ENCODE measurements around the gene OSM.
A peak's percentile ranks its signal among the peaks of the same experiment; 100 is the strongest.
"Not testable (repeated sequence)": the region's sequence is repeated elsewhere in the genome, so short reads cannot be mapped to it uniquely, and the experiment has no call there.

OSM gene

DNA sequence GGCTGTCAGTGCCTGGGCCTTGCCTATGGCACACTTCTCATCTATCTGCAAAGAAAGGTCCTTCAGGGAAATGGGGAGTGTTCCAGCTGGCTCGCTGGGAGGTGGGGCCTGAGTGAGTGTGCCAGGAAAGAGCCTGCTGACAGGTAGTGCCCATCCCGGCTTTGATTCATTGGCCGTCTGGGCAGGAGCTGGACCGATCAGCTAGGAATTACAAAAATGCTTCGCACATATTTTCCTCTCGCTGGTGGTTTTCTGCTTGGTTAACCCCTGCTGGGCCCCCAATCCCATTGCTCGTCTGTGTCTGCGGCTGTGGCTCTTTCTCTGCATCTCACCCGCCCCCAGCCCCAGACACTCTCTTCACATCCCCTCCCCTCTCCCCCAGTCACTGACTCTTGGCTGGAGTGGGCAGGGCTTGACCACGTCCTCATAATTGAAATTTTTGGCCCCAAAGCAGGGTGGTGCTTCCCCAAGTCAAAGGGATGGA is 30.9 kb downstream of the OSM start:
- H3K23ac ChIP-seq (ENCODE audit: low read length), result no peak overlapping the region
- H3K18ac ChIP-seq (ENCODE audit: low read length), result no peak overlapping the region
- no peak overlapping the region for H2BK120ac ChIP-seq (ENCODE audit: low read depth, low read length)
- H3K4ac ChIP-seq (ENCODE audit: low read depth, low read length), result no peak overlapping the region
- H2BK15ac ChIP-seq (replicated peaks; ENCODE audit: low read depth), result no peak overlapping the region
- DNase-seq, result peak; percentile 88
- no peak overlapping the region for H2BK5ac ChIP-seq (ENCODE audit: low read length)
- H3K36me3 ChIP-seq (ENCODE audit: control insufficient read depth, insufficient read depth, low read length), result no peaks in the 10 kb centered on the region
- H3K56ac ChIP-seq (ENCODE audit: low read length), result no peak overlapping the region
- no peak overlapping the region for H3K4me3 ChIP-seq (ENCODE audit: low read length)
- H3K4me2 ChIP-seq (ENCODE audit: low read length), result no peak overlapping the region
- no peak overlapping the region for H3K9ac ChIP-seq (ENCODE audit: low read length)
- no peaks in the 10 kb centered on the region for H3K79me2 ChIP-seq (ENCODE audit: control insufficient read depth, insufficient read depth, low read length)
- no peak overlapping the region for H2AK5ac ChIP-seq (ENCODE audit: low read length)
- H4K8ac ChIP-seq (ENCODE audit: low read depth, low read length), result no peak overlapping the region
- H3K79me1 ChIP-seq (ENCODE audit: low read length), result no peaks in the 10 kb centered on the region
- H4K5ac ChIP-seq (ENCODE audit: low read length), result no peak overlapping the region
- H3K27ac ChIP-seq (ENCODE audit: low read depth, low read length), result peak overlapping the region; percentile 54
- no CpG with 5 or more reads among the region's 10 CpGs for WGBS (ENCODE audit: extremely low coverage, insufficient coverage, low lambda C conversion rate)
- no peaks in the 10 kb centered on the region for H3K27me3 ChIP-seq (ENCODE audit: insufficient read depth, low read length, poor library complexity)
- H3K4me1 ChIP-seq (ENCODE audit: control insufficient read depth, low read depth, low read length), result peaks cover 11% of the 10 kb centered on the region

DNA sequence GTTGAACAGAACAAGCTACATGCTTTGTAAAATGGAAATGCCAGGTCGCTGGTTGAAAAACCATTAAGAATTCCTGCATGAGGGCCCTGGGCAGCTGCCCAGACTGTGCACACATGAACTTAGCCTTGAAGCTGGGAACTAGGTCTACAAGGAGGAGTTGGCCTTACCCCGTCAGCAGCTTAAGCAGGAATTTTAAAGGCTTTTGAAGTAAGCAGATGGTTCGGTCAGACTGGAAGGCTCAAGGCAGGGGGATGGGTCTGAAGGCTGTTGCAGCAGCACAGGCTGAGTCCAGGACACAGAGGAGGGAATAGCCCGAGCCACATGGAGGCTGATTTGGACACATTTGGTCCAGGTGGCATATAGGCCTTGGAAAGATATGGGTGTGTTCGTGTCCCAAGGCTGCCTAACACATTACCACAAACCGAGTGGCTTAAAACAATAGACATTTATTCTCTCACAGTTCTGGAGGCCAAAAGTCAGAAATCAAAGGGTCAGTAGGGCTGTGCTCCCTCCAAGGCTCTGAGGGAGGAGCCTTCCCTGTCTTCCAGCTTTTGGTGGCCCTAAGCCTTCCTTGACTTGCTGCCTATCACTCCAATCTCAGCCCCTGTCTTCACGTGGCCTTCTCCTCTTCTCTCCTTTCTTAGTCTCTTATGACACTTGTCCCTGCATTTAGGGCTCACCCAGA is 31.7 kb downstream of the OSM start:
- Histone ChIP-seq H3K56ac (ENCODE audit: low read length) (peak overlapping the region; percentile 62), H4K8ac (ENCODE audit: low read depth, low read length) (no peak overlapping the region), H2BK15ac (replicated peaks; ENCODE audit: low read depth) (no peak overlapping the region), H3K36me3 (ENCODE audit: control insufficient read depth, insufficient read depth, low read length) (no peaks in the 10 kb centered on the region), H2BK5ac (ENCODE audit: low read length) (no peak overlapping the region), H3K18ac (ENCODE audit: low read length) (no peak overlapping the region), H3K27me3 (ENCODE audit: insufficient read depth, low read length, poor library complexity) (no peaks in the 10 kb centered on the region), H3K9ac (ENCODE audit: low read length) (no peak overlapping the region), H3K23ac (ENCODE audit: low read length) (no peak overlapping the region), H3K79me1 (ENCODE audit: low read length) (no peaks in the 10 kb centered on the region), H2AK5ac (ENCODE audit: low read length) (no peak overlapping the region), H3K4me1 (ENCODE audit: control insufficient read depth, low read depth, low read length) (peaks cover 11% of the 10 kb centered on the region), H3K4ac (ENCODE audit: low read depth, low read length) (no peak overlapping the region), H3K79me2 (ENCODE audit: control insufficient read depth, insufficient read depth, low read length) (no peaks in the 10 kb centered on the region), H4K5ac (ENCODE audit: low read length) (no peak overlapping the region), H3K27ac (ENCODE audit: low read depth, low read length) (peak overlapping the region; percentile 54), H3K4me3 (ENCODE audit: low read length) (no peak overlapping the region), H2BK120ac (ENCODE audit: low read depth, low read length) (no peak overlapping the region), H3K4me2 (ENCODE audit: low read length) (no peak overlapping the region)
- DNase-seq, result peak; percentile 38
- no CpG with 5 or more reads among the region's 7 CpGs for WGBS (ENCODE audit: extremely low coverage, insufficient coverage, low lambda C conversion rate)

DNA sequence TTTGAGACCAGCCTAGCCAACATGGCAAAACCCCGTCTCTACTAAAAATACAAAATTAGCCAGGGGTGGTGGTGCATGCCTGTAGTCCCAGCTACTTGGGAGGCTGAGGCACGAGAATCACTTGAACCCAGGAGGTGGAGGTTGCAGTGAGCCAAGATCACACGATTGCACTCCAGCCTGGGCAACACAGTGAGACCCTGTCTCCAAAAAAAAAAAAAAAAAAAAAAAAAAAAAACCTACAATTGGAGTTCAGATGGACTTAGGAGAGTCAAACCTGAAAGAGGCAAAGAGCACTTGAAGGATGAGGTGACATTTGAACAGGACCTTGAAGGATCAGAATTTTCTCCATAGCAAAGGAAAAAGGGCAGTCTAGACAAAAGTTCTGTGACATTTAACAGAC is 32.3 kb downstream of the OSM start:
- not testable (repeated sequence) for H3K4me3 ChIP-seq (ENCODE audit: low read length); H3K4ac ChIP-seq (ENCODE audit: low read depth, low read length); H3K27ac ChIP-seq (ENCODE audit: low read depth, low read length); H2BK5ac ChIP-seq (ENCODE audit: low read length); H3K79me1 ChIP-seq (ENCODE audit: low read length); H3K23ac ChIP-seq (ENCODE audit: low read length); H3K18ac ChIP-seq (ENCODE audit: low read length); H3K79me2 ChIP-seq (ENCODE audit: control insufficient read depth, insufficient read depth, low read length); H2BK15ac ChIP-seq (replicated peaks; ENCODE audit: low read depth); H4K8ac ChIP-seq (ENCODE audit: low read depth, low read length); H3K36me3 ChIP-seq (ENCODE audit: control insufficient read depth, insufficient read depth, low read length); H2BK120ac ChIP-seq (ENCODE audit: low read depth, low read length); H4K5ac ChIP-seq (ENCODE audit: low read length); H3K9ac ChIP-seq (ENCODE audit: low read length); H3K4me2 ChIP-seq (ENCODE audit: low read length); H2AK5ac ChIP-seq (ENCODE audit: low read length); H3K56ac ChIP-seq (ENCODE audit: low read length); DNase-seq; H3K27me3 ChIP-seq (ENCODE audit: insufficient read depth, low read length, poor library complexity)
- H3K4me1 ChIP-seq (ENCODE audit: control insufficient read depth, low read depth, low read length), result peaks cover 11% of the 10 kb centered on the region
- WGBS (ENCODE audit: extremely low coverage, insufficient coverage, low lambda C conversion rate), result no CpG with 5 or more reads among the region's 3 CpGs

DNA sequence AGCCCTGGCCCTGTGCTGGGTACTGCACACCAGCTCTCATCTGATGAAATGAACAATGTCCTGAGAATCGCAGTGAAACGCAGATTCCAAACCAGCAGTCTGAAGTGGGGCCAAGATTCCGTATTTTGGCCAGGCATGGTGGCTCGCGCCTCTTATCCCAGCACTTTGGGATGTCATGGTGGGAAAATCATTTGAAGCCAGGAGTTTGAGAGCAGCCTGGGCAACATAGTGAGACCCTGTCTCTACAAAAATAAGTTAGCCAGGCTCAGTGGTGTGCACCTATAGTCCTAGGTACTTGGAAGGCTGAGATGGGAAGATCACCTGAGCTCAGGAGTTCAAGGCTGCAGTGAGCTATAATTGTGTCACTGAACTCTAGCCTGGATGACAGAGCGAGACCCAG is 33.1 kb downstream of the OSM start:
- H3K79me1 ChIP-seq (ENCODE audit: low read length), result no peaks in the 10 kb centered on the region
- no peak for DNase-seq
- H3K18ac ChIP-seq (ENCODE audit: low read length), result no peak overlapping the region
- H3K4me3 ChIP-seq (ENCODE audit: low read length), result no peak overlapping the region
- no peak overlapping the region for H2BK120ac ChIP-seq (ENCODE audit: low read depth, low read length)
- no peak overlapping the region for H3K56ac ChIP-seq (ENCODE audit: low read length)
- no peaks in the 10 kb centered on the region for H3K79me2 ChIP-seq (ENCODE audit: control insufficient read depth, insufficient read depth, low read length)
- H2AK5ac ChIP-seq (ENCODE audit: low read length), result no peak overlapping the region
- no peaks in the 10 kb centered on the region for H3K27me3 ChIP-seq (ENCODE audit: insufficient read depth, low read length, poor library complexity)
- H4K5ac ChIP-seq (ENCODE audit: low read length), result no peak overlapping the region
- H3K4me1 ChIP-seq (ENCODE audit: control insufficient read depth, low read depth, low read length), result peaks cover 13% of the 10 kb centered on the region
- no peak overlapping the region for H3K4me2 ChIP-seq (ENCODE audit: low read length)
- no peak overlapping the region for H3K23ac ChIP-seq (ENCODE audit: low read length)
- no peak overlapping the region for H3K27ac ChIP-seq (ENCODE audit: low read depth, low read length)
- no peak overlapping the region for H2BK15ac ChIP-seq (replicated peaks; ENCODE audit: low read depth)
- H3K9ac ChIP-seq (ENCODE audit: low read length), result no peak overlapping the region
- H4K8ac ChIP-seq (ENCODE audit: low read depth, low read length), result no peak overlapping the region
- no CpG with 5 or more reads among the region's 6 CpGs for WGBS (ENCODE audit: extremely low coverage, insufficient coverage, low lambda C conversion rate)
- no peak overlapping the region for H3K4ac ChIP-seq (ENCODE audit: low read depth, low read length)
- no peak overlapping the region for H2BK5ac ChIP-seq (ENCODE audit: low read length)
- H3K36me3 ChIP-seq (ENCODE audit: control insufficient read depth, insufficient read depth, low read length), result no peaks in the 10 kb centered on the region

DNA sequence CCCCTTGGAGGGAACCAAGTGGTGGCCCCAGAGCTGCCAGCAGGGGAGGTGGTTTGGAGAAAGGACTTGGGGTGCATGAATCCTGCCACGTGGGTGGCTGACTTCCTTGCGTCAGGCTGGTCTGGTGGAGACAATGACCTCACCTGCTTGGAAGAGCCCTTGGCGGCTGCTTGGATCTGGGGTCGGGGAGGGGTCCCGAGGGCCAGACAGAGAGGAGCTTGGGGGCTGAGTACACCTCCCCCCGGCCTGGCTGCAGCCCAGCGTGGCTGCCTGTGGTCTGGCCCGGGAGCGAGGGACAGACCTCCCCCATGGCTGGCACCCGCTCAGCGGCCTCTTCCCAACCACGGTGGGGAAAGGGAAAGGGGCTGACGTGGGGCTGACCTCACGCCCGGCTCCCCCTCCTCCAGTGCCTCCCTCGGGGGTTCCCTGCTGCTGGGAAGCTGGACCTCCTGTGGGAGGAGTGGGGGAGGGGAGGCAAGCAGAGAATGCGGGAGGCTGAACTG is 33.9 kb downstream of the OSM start:
- Histone ChIP-seq H3K56ac (ENCODE audit: low read length) (no peak overlapping the region), H3K27me3 (ENCODE audit: insufficient read depth, low read length, poor library complexity) (no peaks in the 10 kb centered on the region), H3K23ac (ENCODE audit: low read length) (no peak overlapping the region), H4K8ac (ENCODE audit: low read depth, low read length) (no peak overlapping the region), H3K4me2 (ENCODE audit: low read length) (no peak overlapping the region), H3K36me3 (ENCODE audit: control insufficient read depth, insufficient read depth, low read length) (no peaks in the 10 kb centered on the region), H3K27ac (ENCODE audit: low read depth, low read length) (no peak overlapping the region), H3K79me1 (ENCODE audit: low read length) (no peaks in the 10 kb centered on the region), H3K18ac (ENCODE audit: low read length) (no peak overlapping the region), H4K5ac (ENCODE audit: low read length) (no peak overlapping the region), H3K4ac (ENCODE audit: low read depth, low read length) (no peak overlapping the region), H3K9ac (ENCODE audit: low read length) (no peak overlapping the region), H3K4me1 (ENCODE audit: control insufficient read depth, low read depth, low read length) (peaks cover 9% of the 10 kb centered on the region), H3K79me2 (ENCODE audit: control insufficient read depth, insufficient read depth, low read length) (no peaks in the 10 kb centered on the region), H2BK120ac (ENCODE audit: low read depth, low read length) (no peak overlapping the region), H2BK15ac (replicated peaks; ENCODE audit: low read depth) (no peak overlapping the region), H2AK5ac (ENCODE audit: low read length) (no peak overlapping the region), H3K4me3 (ENCODE audit: low read length) (no peak overlapping the region), H2BK5ac (ENCODE audit: low read length) (no peak overlapping the region)
- peak; percentile 28 for DNase-seq
- no CpG with 5 or more reads among the region's 17 CpGs for WGBS (ENCODE audit: extremely low coverage, insufficient coverage, low lambda C conversion rate)

Data from mesendoderm (in vitro differentiated cells).